ENCODE data around the gene PCDH19.

DNA sequence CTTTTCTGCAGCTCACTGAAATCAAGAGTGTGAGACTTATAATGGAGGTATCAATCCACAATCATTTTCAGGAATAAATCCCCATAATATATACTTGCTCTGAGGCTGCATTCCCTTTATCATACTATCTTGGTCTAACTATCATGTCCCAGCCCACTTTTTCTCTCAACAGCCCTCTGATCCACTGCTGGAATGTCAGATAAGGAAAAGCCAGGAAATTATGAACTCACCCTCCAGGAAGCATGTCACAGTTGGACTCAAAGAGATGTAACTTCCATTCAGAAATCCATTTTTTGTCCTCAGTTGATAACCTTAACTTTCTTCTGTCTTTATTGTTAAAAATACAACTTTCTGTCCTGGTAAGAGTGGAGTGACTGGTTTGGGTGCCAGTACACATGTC is 144.9 kb downstream of the PCDH19 start:
- TF ChIP-seq, protein P1, sequence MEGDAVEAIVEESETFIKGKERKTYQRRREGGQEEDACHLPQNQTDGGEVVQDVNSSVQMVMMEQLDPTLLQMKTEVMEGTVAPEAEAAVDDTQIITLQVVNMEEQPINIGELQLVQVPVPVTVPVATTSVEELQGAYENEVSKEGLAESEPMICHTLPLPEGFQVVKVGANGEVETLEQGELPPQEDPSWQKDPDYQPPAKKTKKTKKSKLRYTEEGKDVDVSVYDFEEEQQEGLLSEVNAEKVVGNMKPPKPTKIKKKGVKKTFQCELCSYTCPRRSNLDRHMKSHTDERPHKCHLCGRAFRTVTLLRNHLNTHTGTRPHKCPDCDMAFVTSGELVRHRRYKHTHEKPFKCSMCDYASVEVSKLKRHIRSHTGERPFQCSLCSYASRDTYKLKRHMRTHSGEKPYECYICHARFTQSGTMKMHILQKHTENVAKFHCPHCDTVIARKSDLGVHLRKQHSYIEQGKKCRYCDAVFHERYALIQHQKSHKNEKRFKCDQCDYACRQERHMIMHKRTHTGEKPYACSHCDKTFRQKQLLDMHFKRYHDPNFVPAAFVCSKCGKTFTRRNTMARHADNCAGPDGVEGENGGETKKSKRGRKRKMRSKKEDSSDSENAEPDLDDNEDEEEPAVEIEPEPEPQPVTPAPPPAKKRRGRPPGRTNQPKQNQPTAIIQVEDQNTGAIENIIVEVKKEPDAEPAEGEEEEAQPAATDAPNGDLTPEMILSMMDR (IDR thresholded peaks at IDR 0.05) = no peak
- TF ChIP-seq POLR2AphosphoS5 (IDR thresholded peaks at IDR 0.05) = no peak
- no peak for TF ChIP-seq POLR2A (IDR thresholded peaks at IDR 0.05)
- no peak for TF ChIP-seq EP300 (IDR thresholded peaks at IDR 0.05; ENCODE audit: low read depth)
